AG04450 (cell line): ENCODE data around the gene KCNN2. TPM values are rescaled to one million over a fixed set of nuclear protein-coding genes. Genes with fewer than 3 reads are reported as not detected.

Experiments used
- CTCF ChIA-PET: fragments of 300-600, 350-600 bp; formaldehyde crosslinking; extraction: SDS; loops from one replicate; lab custom pipeline; 2022; ENCODE audit warnings: antibody characterized with exemption, inconsistent platforms; lab: Charles Lee
- POLR2A ChIA-PET: fragments of 350-600 bp; formaldehyde crosslinking; extraction: SDS; loops from one replicate; lab custom pipeline; 2021; ENCODE audit warnings: antibody characterized with exemption, inconsistent platforms; lab: Yijun Ruan, JAX
- DNase-seq: peaks from one replicate; pipeline ENCODE4 v3.0.0-alpha.2; 2011; ENCODE audit warnings: low read depth, low spot score
- H3K27ac ChIP-seq: one replicate; pipeline ENCODE4 v1.5.1; 2012; ENCODE audit warnings: low read depth, low read length, control low read depth
- H3K27me3 ChIP-seq: one replicate; pipeline ENCODE4 v1.6.0; 2012; ENCODE audit warnings: low read length; ENCODE audit not compliant: control insufficient read depth, insufficient read depth
- H3K4me3 ChIP-seq: 2 replicates; pipeline ENCODE4 v1.5.1; 2011; ENCODE audit warnings: mild to moderate bottlenecking, low read depth, low read length, control low read depth
- H3K9me3 ChIP-seq: 2 replicates; pipeline ENCODE4 v1.5.1; 2012; ENCODE audit warnings: low read length; ENCODE audit not compliant: control insufficient read depth, insufficient read depth
- CTCF ChIP-seq: IDR thresholded peaks from 2 replicates; pipeline ENCODE4 v1.5.1; 2011; ENCODE audit warnings: low read depth, low read length, control low read depth, inconsistent platforms
- polyA plus RNA-seq: library from polyadenylated mRNA; depleted of rRNA; stranded (reverse); fragments of >200 nt; gene quantifications from 2 replicates; pipeline ENCODE4 v1.2.3, GENCODE V29; 2011

The KCNN2 gene
- polyA plus RNA-seq, 1 experiment, result 0.86 TPM

- ChIA-PET CTCF (interaction anchor here (0.7 to 1.3 kb wide), 4 partner anchors 82 to 878 kb away, joined by 3 to 5 read pairs (median 5); no protein-coding TSS in a partner anchor), POLR2A (no interaction called here)
- no peak for TF ChIP-seq CTCF
- no peak overlapping the region for H3K4me3 ChIP-seq
- H3K9me3 ChIP-seq, result no peaks in the 10 kb centered on the region; the same call in 1 of the 2 replicates
- H3K27ac ChIP-seq, result no peak overlapping the region
- H3K27me3 ChIP-seq, result peaks cover 14% of the 10 kb centered on the region
- DNase-seq, result no peak
Observed at GRCh38 chr5:114367029-114367428, 5.2 kb downstream of the KCNN2 start.

GRCh38 chr5:114369680-114370417 is 8.0 kb downstream of the KCNN2 start:
- H3K27ac ChIP-seq, result no peak overlapping the region
- ChIA-PET POLR2A (no interaction called here), CTCF (no interaction called here)
- no peaks in the 10 kb centered on the region for H3K27me3 ChIP-seq
- TF ChIP-seq CTCF, result no peak
- H3K4me3 ChIP-seq, result no peak overlapping the region
- no peaks in the 10 kb centered on the region for H3K9me3 ChIP-seq
- no peak for DNase-seq

GRCh38 chr5:114377050-114377844 is 15.4 kb downstream of the KCNN2 start:
- Histone ChIP-seq H3K9me3 (no peaks in the 10 kb centered on the region), H3K27me3 (no peaks in the 10 kb centered on the region), H3K27ac (no peak overlapping the region), H3K4me3 (no peak overlapping the region)
- no peak for DNase-seq
- no peak for TF ChIP-seq CTCF
- CTCF ChIA-PET, result no interaction called here
- POLR2A ChIA-PET, result no interaction called here

- ChIA-PET POLR2A (no interaction called here), CTCF (no interaction called here)
- H3K27ac ChIP-seq, result no peak overlapping the region
- no peaks in the 10 kb centered on the region for H3K9me3 ChIP-seq
- H3K4me3 ChIP-seq, result no peak overlapping the region
- no peak for TF ChIP-seq CTCF
- no peaks in the 10 kb centered on the region for H3K27me3 ChIP-seq
- no peak for DNase-seq
Observed at GRCh38 chr5:114377946-114378345, 16.1 kb downstream of the KCNN2 start.

GRCh38 chr5:114380721-114381120 is 18.9 kb downstream of the KCNN2 start:
- no peak for DNase-seq
- Histone ChIP-seq H3K27me3 (no peaks in the 10 kb centered on the region), H3K9me3 (no peaks in the 10 kb centered on the region), H3K27ac (no peak overlapping the region), H3K4me3 (no peak overlapping the region)
- POLR2A ChIA-PET, result no interaction called here
- no peak for TF ChIP-seq CTCF
- CTCF ChIA-PET, result interaction anchor here (0.6 to 1.4 kb wide), 3 partner anchors 20 to 717 kb away, joined by 3 to 8 read pairs (median 7); no protein-coding TSS in a partner anchor
